ENCODE measurements around the gene GPR21.

Gene GPR21

GRCh38 chr9:123008909-123009308, 24.6 kb upstream of the GPR21 start:
- peaks cover 45% of the 10 kb centered on the region for H3K36me3 ChIP-seq (ENCODE audit: control insufficient read depth, low read depth, low read length)
- no peak overlapping the region for H3K9ac ChIP-seq (ENCODE audit: low read length)
- no peaks in the 10 kb centered on the region for H3K27me3 ChIP-seq (ENCODE audit: control insufficient read depth, insufficient read depth, low read length)
- no peaks in the 10 kb centered on the region for H3K9me3 ChIP-seq (ENCODE audit: control insufficient read depth, low read depth, low read length)
- no peaks in the 10 kb centered on the region for H3K4me1 ChIP-seq (ENCODE audit: control insufficient read depth, low read depth, low read length)
- no peak overlapping the region for H3K27ac ChIP-seq (ENCODE audit: low read length)
- H3K4me3 ChIP-seq (ENCODE audit: low read length), result no peak overlapping the region

GRCh38 chr9:123011380-123011779, 22.1 kb upstream of the GPR21 start:
- no peaks in the 10 kb centered on the region for H3K4me1 ChIP-seq (ENCODE audit: control insufficient read depth, low read depth, low read length)
- H3K9ac ChIP-seq (ENCODE audit: low read length), result no peak overlapping the region
- H3K4me3 ChIP-seq (ENCODE audit: low read length), result no peak overlapping the region
- no peaks in the 10 kb centered on the region for H3K9me3 ChIP-seq (ENCODE audit: control insufficient read depth, low read depth, low read length)
- peaks cover 46% of the 10 kb centered on the region for H3K36me3 ChIP-seq (ENCODE audit: control insufficient read depth, low read depth, low read length)
- H3K27ac ChIP-seq (ENCODE audit: low read length), result no peak overlapping the region
- H3K27me3 ChIP-seq (ENCODE audit: control insufficient read depth, insufficient read depth, low read length), result no peaks in the 10 kb centered on the region

GRCh38 chr9:123011878-123012528, 21.5 kb upstream of the GPR21 start:
- H3K9ac ChIP-seq (ENCODE audit: low read length), result no peak overlapping the region
- H3K9me3 ChIP-seq (ENCODE audit: control insufficient read depth, low read depth, low read length), result no peaks in the 10 kb centered on the region
- no peak overlapping the region for H3K4me3 ChIP-seq (ENCODE audit: low read length)
- no peaks in the 10 kb centered on the region for H3K27me3 ChIP-seq (ENCODE audit: control insufficient read depth, insufficient read depth, low read length)
- no peaks in the 10 kb centered on the region for H3K4me1 ChIP-seq (ENCODE audit: control insufficient read depth, low read depth, low read length)
- H3K27ac ChIP-seq (ENCODE audit: low read length), result no peak overlapping the region
- peaks cover 51% of the 10 kb centered on the region for H3K36me3 ChIP-seq (ENCODE audit: control insufficient read depth, low read depth, low read length)

- Histone ChIP-seq H3K9me3 (ENCODE audit: control insufficient read depth, low read depth, low read length) (no peaks in the 10 kb centered on the region), H3K9ac (ENCODE audit: low read length) (no peak overlapping the region), H3K27me3 (ENCODE audit: control insufficient read depth, insufficient read depth, low read length) (no peaks in the 10 kb centered on the region), H3K4me3 (ENCODE audit: low read length) (no peak overlapping the region), H3K36me3 (ENCODE audit: control insufficient read depth, low read depth, low read length) (peaks cover 56% of the 10 kb centered on the region), H3K27ac (ENCODE audit: low read length) (no peak overlapping the region), H3K4me1 (ENCODE audit: control insufficient read depth, low read depth, low read length) (no peaks in the 10 kb centered on the region)
Observed at GRCh38 chr9:123016631-123017030, 16.8 kb upstream of the GPR21 start.

GRCh38 chr9:123020796-123021195, 12.7 kb upstream of the GPR21 start:
- H3K4me1 ChIP-seq (ENCODE audit: control insufficient read depth, low read depth, low read length), result no peaks in the 10 kb centered on the region
- no peak overlapping the region for H3K4me3 ChIP-seq (ENCODE audit: low read length)
- H3K9me3 ChIP-seq (ENCODE audit: control insufficient read depth, low read depth, low read length), result no peaks in the 10 kb centered on the region
- no peak overlapping the region for H3K9ac ChIP-seq (ENCODE audit: low read length)
- no peak overlapping the region for H3K27ac ChIP-seq (ENCODE audit: low read length)
- H3K27me3 ChIP-seq (ENCODE audit: control insufficient read depth, insufficient read depth, low read length), result no peaks in the 10 kb centered on the region
- peaks cover 43% of the 10 kb centered on the region for H3K36me3 ChIP-seq (ENCODE audit: control insufficient read depth, low read depth, low read length)

GRCh38 chr9:123026425-123026824, 7.0 kb upstream of the GPR21 start:
- H3K27ac ChIP-seq (ENCODE audit: low read length), result no peak overlapping the region
- H3K9ac ChIP-seq (ENCODE audit: low read length), result no peak overlapping the region
- H3K4me3 ChIP-seq (ENCODE audit: low read length), result no peak overlapping the region
- H3K27me3 ChIP-seq (ENCODE audit: control insufficient read depth, insufficient read depth, low read length), result no peaks in the 10 kb centered on the region
- peaks cover 16% of the 10 kb centered on the region for H3K36me3 ChIP-seq (ENCODE audit: control insufficient read depth, low read depth, low read length)
- no peaks in the 10 kb centered on the region for H3K4me1 ChIP-seq (ENCODE audit: control insufficient read depth, low read depth, low read length)
- H3K9me3 ChIP-seq (ENCODE audit: control insufficient read depth, low read depth, low read length), result no peaks in the 10 kb centered on the region

GRCh38 chr9:123027517-123027916, 6.0 kb upstream of the GPR21 start:
- peaks cover 8% of the 10 kb centered on the region for H3K36me3 ChIP-seq (ENCODE audit: control insufficient read depth, low read depth, low read length)
- H3K4me1 ChIP-seq (ENCODE audit: control insufficient read depth, low read depth, low read length), result no peaks in the 10 kb centered on the region
- no peak overlapping the region for H3K4me3 ChIP-seq (ENCODE audit: low read length)
- no peaks in the 10 kb centered on the region for H3K27me3 ChIP-seq (ENCODE audit: control insufficient read depth, insufficient read depth, low read length)
- no peaks in the 10 kb centered on the region for H3K9me3 ChIP-seq (ENCODE audit: control insufficient read depth, low read depth, low read length)
- no peak overlapping the region for H3K27ac ChIP-seq (ENCODE audit: low read length)
- H3K9ac ChIP-seq (ENCODE audit: low read length), result no peak overlapping the region

- H3K36me3 ChIP-seq (ENCODE audit: control insufficient read depth, low read depth, low read length), result peaks cover 4% of the 10 kb centered on the region
- H3K4me3 ChIP-seq (ENCODE audit: low read length), result no peak overlapping the region
- no peak overlapping the region for H3K9ac ChIP-seq (ENCODE audit: low read length)
- H3K9me3 ChIP-seq (ENCODE audit: control insufficient read depth, low read depth, low read length), result no peaks in the 10 kb centered on the region
- no peaks in the 10 kb centered on the region for H3K4me1 ChIP-seq (ENCODE audit: control insufficient read depth, low read depth, low read length)
- no peak overlapping the region for H3K27ac ChIP-seq (ENCODE audit: low read length)
- H3K27me3 ChIP-seq (ENCODE audit: control insufficient read depth, insufficient read depth, low read length), result no peaks in the 10 kb centered on the region
Observed at GRCh38 chr9:123028136-123028535, 5.3 kb upstream of the GPR21 start.

- no peak overlapping the region for H3K27ac ChIP-seq (ENCODE audit: low read length)
- no peak overlapping the region for H3K4me3 ChIP-seq (ENCODE audit: low read length)
- no peaks in the 10 kb centered on the region for H3K27me3 ChIP-seq (ENCODE audit: control insufficient read depth, insufficient read depth, low read length)
- H3K9ac ChIP-seq (ENCODE audit: low read length), result no peak overlapping the region
- no peaks in the 10 kb centered on the region for H3K9me3 ChIP-seq (ENCODE audit: control insufficient read depth, low read depth, low read length)
- no peaks in the 10 kb centered on the region for H3K4me1 ChIP-seq (ENCODE audit: control insufficient read depth, low read depth, low read length)
- H3K36me3 ChIP-seq (ENCODE audit: control insufficient read depth, low read depth, low read length), result no peaks in the 10 kb centered on the region
Observed at GRCh38 chr9:123028973-123029372, 4.5 kb upstream of the GPR21 start.

GRCh38 chr9:123031963-123032362, 1.5 kb upstream of the GPR21 start:
- peaks cover 8% of the 10 kb centered on the region for H3K36me3 ChIP-seq (ENCODE audit: control insufficient read depth, low read depth, low read length)
- no peaks in the 10 kb centered on the region for H3K27me3 ChIP-seq (ENCODE audit: control insufficient read depth, insufficient read depth, low read length)
- H3K9ac ChIP-seq (ENCODE audit: low read length), result no peak overlapping the region
- H3K4me3 ChIP-seq (ENCODE audit: low read length), result no peak overlapping the region
- H3K4me1 ChIP-seq (ENCODE audit: control insufficient read depth, low read depth, low read length), result no peaks in the 10 kb centered on the region
- no peaks in the 10 kb centered on the region for H3K9me3 ChIP-seq (ENCODE audit: control insufficient read depth, low read depth, low read length)
- no peak overlapping the region for H3K27ac ChIP-seq (ENCODE audit: low read length)

GRCh38 chr9:123033864-123034601, 566 bp downstream of the GPR21 start:
- H3K27me3 ChIP-seq (ENCODE audit: control insufficient read depth, insufficient read depth, low read length), result no peaks in the 10 kb centered on the region
- no peak overlapping the region for H3K27ac ChIP-seq (ENCODE audit: low read length)
- peaks cover 8% of the 10 kb centered on the region for H3K36me3 ChIP-seq (ENCODE audit: control insufficient read depth, low read depth, low read length)
- H3K9me3 ChIP-seq (ENCODE audit: control insufficient read depth, low read depth, low read length), result no peaks in the 10 kb centered on the region
- no peak overlapping the region for H3K4me3 ChIP-seq (ENCODE audit: low read length)
- H3K4me1 ChIP-seq (ENCODE audit: control insufficient read depth, low read depth, low read length), result no peaks in the 10 kb centered on the region
- no peak overlapping the region for H3K9ac ChIP-seq (ENCODE audit: low read length)
